ENCODE data around the gene RNF227. TPM values are rescaled to one million over a fixed set of nuclear protein-coding genes. Genes with fewer than 3 reads are reported as not detected.
A peak's percentile ranks its signal among the peaks of the same experiment; 100 is the strongest.

RNF227 gene
- total and polyA plus RNA-seq, 10 of the 15 experiments (the other 5 are each of a cell fraction or from before 2014, with no cell fraction given), result 0.49 to 5.0 (median 1.3) TPM

DNA sequence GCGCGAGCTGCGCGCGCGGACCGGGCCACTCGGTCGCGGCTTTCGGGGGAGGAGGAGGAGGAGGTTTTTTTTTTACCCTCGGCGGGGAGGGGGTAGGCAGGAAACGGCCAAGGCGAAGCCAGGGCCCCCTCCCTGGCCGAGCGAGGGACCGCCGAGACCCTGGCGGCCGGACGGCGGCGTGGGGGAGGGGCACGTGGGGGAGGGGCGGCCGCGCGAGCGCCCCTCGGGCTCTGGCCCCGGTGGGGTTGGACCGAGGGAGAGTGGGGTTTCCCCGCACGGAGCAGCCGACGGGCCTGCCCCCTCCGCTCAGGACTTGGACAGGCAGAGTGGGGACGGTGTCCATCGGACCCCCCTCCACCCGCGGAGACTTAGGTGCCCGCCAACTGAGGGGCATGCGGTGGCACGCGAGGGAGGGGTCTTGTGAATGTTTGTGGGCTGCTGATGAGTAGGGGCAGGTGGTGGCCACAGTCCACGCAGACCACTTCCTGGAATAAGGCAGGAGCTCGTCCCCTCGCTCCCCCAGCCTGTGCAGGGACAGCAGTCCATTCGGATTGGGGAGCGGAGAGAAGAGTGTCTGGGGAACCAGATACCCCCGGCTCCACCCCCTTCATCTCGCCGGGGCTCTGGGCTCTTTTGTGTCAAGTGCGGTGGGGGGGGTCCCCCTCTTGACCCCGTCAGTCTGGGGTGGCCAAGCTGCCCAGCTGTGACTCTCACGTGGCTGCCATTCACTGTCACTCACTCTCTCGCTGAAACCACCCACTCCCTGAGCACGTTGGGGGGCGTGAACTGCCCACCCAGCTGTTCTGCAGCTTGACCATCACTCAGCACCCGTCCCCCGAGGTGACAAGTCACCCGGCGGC, 30.5 kb downstream of the RNF227 start:
- no peak for FAIRE-seq
- Histone ChIP-seq H3K4me3 (peak overlapping the region; percentile 88), H4K20me1 (ENCODE audit: control insufficient read depth, insufficient read depth) (no peaks in the 10 kb centered on the region), H3K36me3 (ENCODE audit: control insufficient read depth in 2 of 2, insufficient read depth in 2 of 2, low read length in 1 of 2) (peaks cover under 1 to 2% of the 10 kb centered on the region in 2 experiments; a peak in 3 of 4 replicates), H3K27ac (ENCODE audit: control insufficient read depth, insufficient read depth) (peak overlapping the region; percentile 91), H3K9me3 (replicated peaks; ENCODE audit: control insufficient read depth, insufficient read depth, low read length) (no peaks in the 10 kb centered on the region), H3K9ac (ENCODE audit: control insufficient read depth, insufficient read depth, low read length) (peak overlapping the region; percentile 87), H3K4me1 (ENCODE audit: control insufficient read depth, insufficient read depth, low read length) (peaks cover 14% of the 10 kb centered on the region), H3K4me2 (ENCODE audit: control insufficient read depth, insufficient read depth) (peak overlapping the region; percentile 96), H3K79me2 (ENCODE audit: control insufficient read depth, insufficient read depth, low read length) (peaks cover 45% of the 10 kb centered on the region), H3K27me3 (replicated peaks in 1 of 2; ENCODE audit: control insufficient read depth in 2 of 2, insufficient read depth in 2 of 2, low read length in 1 of 2) (no peaks in the 10 kb centered on the region), H2AFZ (ENCODE audit: control insufficient read depth, low read depth, low read length) (peak overlapping the region; percentile 37)
- 3% methylated on average over 29 of the region's 64 CpGs for WGBS (ENCODE audit: insufficient coverage, insufficient replicate concordance, low lambda C conversion rate, missing lambda C conversion rate)
- in situ Hi-C loops (cut with MboI), result no loop called here
- no TSS peak for BruUV-seq (replicated peaks)
- ChIA-PET POLR2A (interaction anchor here (0.6 to 1.3 kb wide), 8 partner anchors 27 to 336 kb away, joined by 3 to 11 read pairs (median 4); partner anchors contain the start of genes CNTROB, CYB5D1, KDM6B and NAA38), SMC1A (ENCODE audit: uncharacterized antibody, unreplicated experiment) (interaction anchor here (0.8 kb wide), 1 partner anchor 22 kb away, joined by 3 read pairs; no protein-coding TSS in a partner anchor), RAD21 (ENCODE audit: unreplicated experiment) (interaction anchor here (1.0 to 1.5 kb wide), 7 partner anchors 21 to 173 kb away, joined by 3 to 6 read pairs (median 4); partner anchors contain the start of gene NAA38), CTCF (interaction anchor here (0.8 to 1.7 kb wide), 7 partner anchors 15 to 103 kb away, joined by 3 to 6 read pairs (median 5); partner anchors contain the start of gene NAA38)
- intact Hi-C loops (cut with micrococcal nuclease; ENCODE audit: unreplicated experiment), result no loop called here
- DNase-seq (ENCODE audit: low read depth, low spot score), result no peak
- ATAC-seq, result peak; percentile 51
- TF ChIP-seq RB1 (IDR thresholded peaks at IDR 0.05; ENCODE audit: borderline replicate concordance), result no peak
- TF ChIP-seq LARP7 (IDR thresholded peaks at IDR 0.05), result peak; percentile 69
- TF ChIP-seq, protein P1, sequence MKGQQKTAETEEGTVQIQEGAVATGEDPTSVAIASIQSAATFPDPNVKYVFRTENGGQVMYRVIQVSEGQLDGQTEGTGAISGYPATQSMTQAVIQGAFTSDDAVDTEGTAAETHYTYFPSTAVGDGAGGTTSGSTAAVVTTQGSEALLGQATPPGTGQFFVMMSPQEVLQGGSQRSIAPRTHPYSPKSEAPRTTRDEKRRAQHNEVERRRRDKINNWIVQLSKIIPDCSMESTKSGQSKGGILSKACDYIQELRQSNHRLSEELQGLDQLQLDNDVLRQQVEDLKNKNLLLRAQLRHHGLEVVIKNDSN (IDR thresholded peaks at IDR 0.05; ENCODE audit: borderline replicate concordance, extremely low read length, insufficient read depth, low read depth, low read length), result peak; percentile 37
- TF ChIP-seq MYB (IDR thresholded peaks at IDR 0.05; ENCODE audit: borderline replicate concordance, low read depth, low read length), result no peak
- TF ChIP-seq SUPT20H (IDR thresholded peaks at IDR 0.05; ENCODE audit: borderline replicate concordance, control insufficient read depth, low read depth, low read length), result no peak
- TF ChIP-seq, protein P2, sequence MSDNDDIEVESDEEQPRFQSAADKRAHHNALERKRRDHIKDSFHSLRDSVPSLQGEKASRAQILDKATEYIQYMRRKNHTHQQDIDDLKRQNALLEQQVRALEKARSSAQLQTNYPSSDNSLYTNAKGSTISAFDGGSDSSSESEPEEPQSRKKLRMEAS (IDR thresholded peaks at IDR 0.05; ENCODE audit: low read depth, low read length), result peak; percentile 53
- TF ChIP-seq CREM (IDR thresholded peaks at IDR 0.05; ENCODE audit: low read depth), result no peak
- peak; percentile 33; the same call in 1 of the 2 replicates for TF ChIP-seq MTA2 (IDR thresholded peaks at IDR 0.05; ENCODE audit: low read depth)
- 0 out of 2 replicates have a peak, but pooled peaks have one; percentile 58 for TF ChIP-seq CHD1 (IDR thresholded peaks at IDR 0.05; ENCODE audit: low read depth, low read length)
- TF ChIP-seq IKZF2 (IDR thresholded peaks at IDR 0.05), result 0 out of 4 replicates have a peak, but pooled peaks of 1 of the 2 experiments have one; percentile 13
- peak; percentile 74 for TF ChIP-seq POLR2AphosphoS5 (IDR thresholded peaks at IDR 0.05; ENCODE audit: low read length)
- TF ChIP-seq GATAD2B (conservative IDR thresholded peaks at IDR 0.05; ENCODE audit: low read depth), result peak; percentile 83
- TF ChIP-seq, protein P3, sequence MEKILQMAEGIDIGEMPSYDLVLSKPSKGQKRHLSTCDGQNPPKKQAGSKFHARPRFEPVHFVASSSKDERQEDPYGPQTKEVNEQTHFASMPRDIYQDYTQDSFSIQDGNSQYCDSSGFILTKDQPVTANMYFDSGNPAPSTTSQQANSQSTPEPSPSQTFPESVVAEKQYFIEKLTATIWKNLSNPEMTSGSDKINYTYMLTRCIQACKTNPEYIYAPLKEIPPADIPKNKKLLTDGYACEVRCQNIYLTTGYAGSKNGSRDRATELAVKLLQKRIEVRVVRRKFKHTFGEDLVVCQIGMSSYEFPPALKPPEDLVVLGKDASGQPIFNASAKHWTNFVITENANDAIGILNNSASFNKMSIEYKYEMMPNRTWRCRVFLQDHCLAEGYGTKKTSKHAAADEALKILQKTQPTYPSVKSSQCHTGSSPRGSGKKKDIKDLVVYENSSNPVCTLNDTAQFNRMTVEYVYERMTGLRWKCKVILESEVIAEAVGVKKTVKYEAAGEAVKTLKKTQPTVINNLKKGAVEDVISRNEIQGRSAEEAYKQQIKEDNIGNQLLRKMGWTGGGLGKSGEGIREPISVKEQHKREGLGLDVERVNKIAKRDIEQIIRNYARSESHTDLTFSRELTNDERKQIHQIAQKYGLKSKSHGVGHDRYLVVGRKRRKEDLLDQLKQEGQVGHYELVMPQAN (conservative IDR thresholded peaks at IDR 0.05), result peak; percentile 92
- TF ChIP-seq RAD51 (IDR thresholded peaks at IDR 0.05), result peak; percentile 59
- no peak; the same call in 1 of the 2 replicates for TF ChIP-seq ATF7 (IDR thresholded peaks at IDR 0.05; ENCODE audit: low read depth)
- no peak for TF ChIP-seq EZH2 (IDR thresholded peaks at IDR 0.05; ENCODE audit: borderline replicate concordance, control insufficient read depth, low read depth, low read length)
- 0 out of 2 replicates have a peak, but pooled peaks have one; percentile 14 for TF ChIP-seq ZSCAN29 (IDR thresholded peaks at IDR 0.05)
- no peak for TF ChIP-seq STAT3 (IDR thresholded peaks at IDR 0.05; ENCODE audit: low read depth, low read length)
- TF ChIP-seq, protein P4, sequence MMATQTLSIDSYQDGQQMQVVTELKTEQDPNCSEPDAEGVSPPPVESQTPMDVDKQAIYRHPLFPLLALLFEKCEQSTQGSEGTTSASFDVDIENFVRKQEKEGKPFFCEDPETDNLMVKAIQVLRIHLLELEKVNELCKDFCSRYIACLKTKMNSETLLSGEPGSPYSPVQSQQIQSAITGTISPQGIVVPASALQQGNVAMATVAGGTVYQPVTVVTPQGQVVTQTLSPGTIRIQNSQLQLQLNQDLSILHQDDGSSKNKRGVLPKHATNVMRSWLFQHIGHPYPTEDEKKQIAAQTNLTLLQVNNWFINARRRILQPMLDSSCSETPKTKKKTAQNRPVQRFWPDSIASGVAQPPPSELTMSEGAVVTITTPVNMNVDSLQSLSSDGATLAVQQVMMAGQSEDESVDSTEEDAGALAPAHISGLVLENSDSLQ (IDR thresholded peaks at IDR 0.05), result peak; percentile 96

Data from GM12878 (cell line).